Activated naive CD4-positive, alpha-beta T cell treated with anti-CD3 and anti-CD28 coated beads for 36 hours (primary cell): Measurements from ENCODE around the gene SMYD4. TPM values are rescaled to one million over a fixed set of nuclear protein-coding genes. Genes with fewer than 3 reads are reported as not detected.
"Not testable (repeated sequence)": the region's sequence is repeated elsewhere in the genome, so short reads cannot be mapped to it uniquely, and the experiment has no call there.

Experiments
- CTCF ChIA-PET: fragments of 350-600 bp; sonication (Branson Sonifier 250); formaldehyde crosslinking; loops from one replicate; lab custom pipeline; 2021; ENCODE audit warnings: antibody characterized with exemption; lab: Charles Lee
- DNase-seq: peaks from one replicate; pipeline ENCODE4 v3.0.0-alpha.2; 2020
- H3K27ac Mint-ChIP-seq: one replicate; pipeline ENCODE4 v1.8.0; 2021; ENCODE audit warnings: mild to moderate bottlenecking, mixed read lengths
- H3K27me3 Mint-ChIP-seq: one replicate; pipeline ENCODE4 v1.8.0; 2021; ENCODE audit warnings: low read depth, mixed read lengths
- H3K36me3 Mint-ChIP-seq: one replicate; pipeline ENCODE4 v1.8.0; 2021; ENCODE audit warnings: low read depth, mixed read lengths
- H3K4me1 Mint-ChIP-seq: one replicate; pipeline ENCODE4 v1.8.0; 2021; ENCODE audit warnings: low read depth, mixed read lengths
- H3K4me3 Mint-ChIP-seq: one replicate; pipeline ENCODE4 v1.8.0; 2021; ENCODE audit warnings: mild to moderate bottlenecking, moderate library complexity, mixed read lengths
- H3K9me3 Mint-ChIP-seq: one replicate; pipeline ENCODE4 v1.8.0; 2021; ENCODE audit warnings: mixed read lengths
- intact Hi-C: fragments of 100-400 bp; cut with micrococcal nuclease; formaldehyde crosslinking; loops from one replicate; pipeline ENCODE4 v1.15.1; 2023
- total RNA-seq, 2 experiments: library from RNA; stranded (reverse); gene quantifications; one replicate each; pipeline ENCODE4 v1.2.3, GENCODE V29; 2021

Gene SMYD4
- total RNA-seq, 2 experiments from 2014 or later: 18.7 to 22.0 TPM

DNA sequence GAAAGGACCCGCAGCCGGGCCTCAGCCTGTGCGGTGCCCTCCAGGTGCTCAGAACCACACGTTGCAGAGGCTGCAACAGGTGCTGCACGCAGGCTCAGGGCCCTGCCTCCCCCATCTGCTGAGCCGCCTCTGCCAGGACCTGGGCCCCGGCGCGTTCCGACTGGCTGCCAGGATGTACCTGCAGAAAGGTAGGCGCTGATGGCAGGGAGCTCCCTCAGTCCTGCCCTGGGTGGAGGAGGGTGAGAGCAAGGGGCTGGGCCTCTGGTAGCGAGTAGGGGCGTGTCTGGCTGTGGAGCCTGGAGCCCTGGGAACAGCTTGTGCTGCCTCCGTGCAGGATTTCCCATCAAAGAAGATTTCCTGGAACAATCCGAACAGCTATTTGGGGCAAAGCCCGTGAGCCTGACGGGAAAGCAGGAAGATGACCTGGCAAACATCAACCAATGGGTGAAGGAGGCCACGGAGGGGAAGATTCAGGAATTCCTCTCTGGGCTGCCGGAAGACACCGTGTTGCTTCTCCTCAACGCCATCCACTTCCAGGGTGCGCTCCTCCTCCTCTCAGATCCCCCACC is 82.6 kb downstream of the SMYD4 start:
- Mint-ChIP-seq H3K27ac (no peak overlapping the region), H3K4me3 (no peak overlapping the region), H3K36me3 (no peaks in the 10 kb centered on the region), H3K4me1 (no peaks in the 10 kb centered on the region), H3K9me3 (no peaks in the 10 kb centered on the region), H3K27me3 (no peaks in the 10 kb centered on the region)
- DNase-seq: no peak
- CTCF ChIA-PET: interaction anchor here (1.1 kb wide), 1 partner anchor 26 kb away, joined by 3 read pairs; no protein-coding TSS in a partner anchor
- intact Hi-C loops: no loop called here

DNA sequence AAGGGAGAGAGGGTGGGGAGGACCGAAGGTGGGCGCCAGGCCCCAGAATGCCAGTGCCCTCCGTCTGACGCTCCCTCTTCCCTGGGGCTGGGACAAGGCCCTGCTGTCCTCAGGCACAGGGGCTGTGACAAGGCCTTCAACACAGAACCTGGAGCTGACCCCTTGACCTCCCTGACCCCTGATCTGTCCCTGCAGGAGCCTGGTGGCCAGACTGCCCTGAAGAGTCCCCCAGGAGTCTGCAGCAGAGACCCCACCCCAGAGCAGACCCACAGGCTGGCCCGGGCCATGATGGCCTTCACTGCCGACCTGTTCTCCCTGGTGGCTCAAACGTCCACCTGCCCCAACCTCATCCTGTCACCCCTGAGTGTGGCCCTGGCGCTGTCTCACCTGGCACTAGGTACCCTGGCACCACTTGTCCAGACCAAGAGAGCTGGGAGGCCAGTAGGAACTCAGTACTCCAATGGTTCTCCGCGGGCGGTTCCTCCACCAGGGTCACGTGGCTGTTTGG is 84.1 kb downstream of the SMYD4 start:
- CTCF ChIA-PET: no interaction called here
- Mint-ChIP-seq H3K27me3 (no peaks in the 10 kb centered on the region), H3K9me3 (no peaks in the 10 kb centered on the region), H3K36me3 (no peaks in the 10 kb centered on the region), H3K4me3 (no peak overlapping the region), H3K27ac (no peak overlapping the region), H3K4me1 (no peaks in the 10 kb centered on the region)
- DNase-seq: no peak
- intact Hi-C loops: no loop called here

DNA sequence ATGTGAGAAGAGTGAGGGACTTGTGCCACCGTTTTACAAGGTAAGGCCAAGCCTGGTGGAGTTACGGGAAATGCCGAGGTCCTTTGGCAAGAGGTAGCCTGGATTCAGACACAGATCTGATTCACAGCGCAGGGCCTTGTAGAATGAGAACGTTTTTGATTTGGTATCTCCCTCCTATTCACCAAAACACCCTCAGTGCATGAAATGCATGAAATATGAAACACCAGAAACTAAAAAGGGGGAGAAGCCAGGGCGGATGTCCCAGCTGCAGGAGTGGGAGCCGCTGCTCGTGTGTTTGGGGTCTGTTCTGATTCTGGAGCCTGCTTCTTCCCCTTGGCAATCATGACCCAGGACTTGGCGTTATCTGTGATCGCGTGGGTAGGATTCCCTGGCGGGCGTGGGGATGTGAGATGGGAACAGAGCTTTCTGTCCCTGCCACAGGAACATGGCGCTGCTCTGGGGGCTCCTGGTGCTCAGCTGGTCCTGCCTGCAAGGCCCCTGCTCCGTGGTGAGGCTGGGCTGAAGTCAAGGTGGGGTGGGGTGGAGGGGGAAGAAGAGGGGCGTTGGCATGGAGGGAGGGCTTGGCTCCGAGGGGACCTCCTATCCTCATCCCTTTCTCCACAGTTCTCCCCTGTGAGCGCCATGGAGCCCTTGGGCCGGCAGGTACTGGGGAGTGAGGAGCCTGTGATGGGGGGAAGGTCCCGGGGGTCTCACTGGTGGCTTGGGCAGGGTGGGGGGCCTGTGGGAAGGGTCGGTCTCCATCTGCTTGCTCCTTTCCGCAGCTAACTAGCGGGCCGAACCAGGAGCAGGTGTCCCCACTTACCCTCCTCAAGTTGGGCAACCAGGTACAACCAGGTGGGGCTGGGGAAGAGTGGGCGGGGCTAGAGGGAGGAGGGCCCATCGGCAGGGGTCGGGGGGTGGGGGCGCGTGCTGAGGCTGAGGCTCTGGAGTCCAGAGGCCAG is 84.9 kb downstream of the SMYD4 start:
- DNase-seq: no peak
- CTCF ChIA-PET: no interaction called here
- intact Hi-C loops: no loop called here
- Mint-ChIP-seq H3K36me3 (no peaks in the 10 kb centered on the region), H3K4me3 (no peak overlapping the region), H3K27me3 (no peaks in the 10 kb centered on the region), H3K9me3 (no peaks in the 10 kb centered on the region), H3K4me1 (no peaks in the 10 kb centered on the region), H3K27ac (no peak overlapping the region)

DNA sequence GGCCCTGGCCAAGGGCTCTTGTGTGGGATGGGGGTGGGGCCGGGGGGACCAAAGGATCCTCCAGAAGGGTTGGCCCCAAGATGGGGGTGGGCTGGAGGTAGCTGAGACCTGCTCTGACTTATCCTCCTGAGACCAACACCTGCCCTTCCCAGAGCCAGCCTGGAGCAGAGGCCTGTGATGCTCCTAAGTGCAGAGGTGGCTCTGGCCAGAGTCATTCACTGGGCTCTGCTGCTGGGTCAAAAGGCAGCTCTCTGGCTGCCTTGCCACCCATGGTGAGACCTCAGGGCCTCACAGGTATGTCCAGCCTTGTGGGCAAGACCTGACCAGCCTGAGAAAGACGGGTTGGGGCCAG is 86.6 kb downstream of the SMYD4 start:
- H3K27me3 Mint-ChIP-seq: no peaks in the 10 kb centered on the region
- H3K36me3 Mint-ChIP-seq: no peaks in the 10 kb centered on the region
- no peak overlapping the region for H3K4me3 Mint-ChIP-seq
- H3K27ac Mint-ChIP-seq: no peak overlapping the region
- intact Hi-C loops: no loop called here
- DNase-seq: no peak
- no peaks in the 10 kb centered on the region for H3K9me3 Mint-ChIP-seq
- no peaks in the 10 kb centered on the region for H3K4me1 Mint-ChIP-seq
- CTCF ChIA-PET: no interaction called here

DNA sequence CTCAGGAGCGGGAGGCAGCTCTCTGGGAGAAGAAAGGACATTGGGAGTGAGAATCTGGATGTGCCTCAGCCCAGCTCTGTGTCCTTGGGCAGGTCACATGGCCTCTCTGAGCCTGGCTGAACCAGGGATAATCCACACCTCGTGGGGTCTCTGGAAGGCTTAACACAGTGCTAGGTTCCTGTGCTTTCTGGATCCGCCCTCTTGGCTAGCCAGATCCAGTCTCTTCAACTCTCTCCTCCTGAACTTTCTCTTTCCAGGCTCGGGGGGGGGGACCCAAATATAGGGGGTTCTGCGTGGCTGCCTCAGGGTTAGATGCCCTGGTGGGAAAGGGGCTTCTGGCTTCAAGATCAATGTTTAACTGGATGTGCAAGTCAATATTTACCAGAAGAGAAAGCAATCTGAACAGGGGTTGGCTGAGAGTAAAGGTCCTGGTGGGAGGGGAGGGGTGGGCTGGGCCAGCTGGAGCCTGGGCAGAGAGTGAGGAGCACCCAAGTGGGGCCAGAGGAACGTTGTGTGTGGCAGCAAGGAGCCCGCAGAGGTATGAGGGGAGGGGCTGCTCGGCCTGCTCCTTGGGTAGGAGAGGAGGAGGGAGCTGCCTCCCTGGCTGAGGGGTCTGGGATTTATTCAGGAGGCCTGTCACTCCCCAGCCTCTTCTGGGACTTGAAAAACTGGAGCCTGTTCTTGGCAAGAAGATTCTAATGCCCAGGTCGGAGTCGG is 87.2 kb downstream of the SMYD4 start, which contains the start of gene SERPINF2:
SERPINF2 (plus strand) TSS at position 501 of the 717 bp plus-strand sequence. CDS start 2,125 bp downstream, outside the sequence.
- no peaks in the 10 kb centered on the region for H3K4me1 Mint-ChIP-seq
- no peaks in the 10 kb centered on the region for H3K27me3 Mint-ChIP-seq
- CTCF ChIA-PET: no interaction called here
- intact Hi-C loops: no loop called here
- no peaks in the 10 kb centered on the region for H3K36me3 Mint-ChIP-seq
- H3K27ac Mint-ChIP-seq: no peak within 1 kb of the TSS
- H3K9me3 Mint-ChIP-seq: no peaks in the 10 kb centered on the region
- DNase-seq: no peak
- H3K4me3 Mint-ChIP-seq: no peak within 1 kb of the TSS

DNA sequence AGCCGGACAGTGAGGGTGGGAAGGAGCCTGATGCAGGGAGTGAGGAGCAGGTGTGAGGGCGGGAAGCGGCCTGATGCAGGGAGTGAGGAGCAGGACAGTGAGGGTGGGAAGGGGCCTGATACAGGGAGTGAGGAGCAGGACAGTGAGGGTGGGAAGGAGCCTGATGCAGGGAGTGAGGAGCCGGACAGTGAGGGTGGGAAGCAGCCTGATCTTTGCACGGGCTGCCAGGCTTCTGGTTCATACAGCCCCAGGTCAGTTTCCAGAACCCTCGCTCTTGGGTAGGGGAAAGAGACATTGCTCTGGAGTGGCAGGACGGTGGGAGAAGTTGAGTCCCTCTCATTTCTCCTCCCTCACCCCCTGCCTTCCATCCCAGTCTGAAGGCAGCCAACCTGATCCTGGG is 87.8 kb downstream of the SMYD4 start:
- CTCF ChIA-PET, H3K4me1 Mint-ChIP-seq, H3K27ac Mint-ChIP-seq: not testable (repeated sequence)

DNA sequence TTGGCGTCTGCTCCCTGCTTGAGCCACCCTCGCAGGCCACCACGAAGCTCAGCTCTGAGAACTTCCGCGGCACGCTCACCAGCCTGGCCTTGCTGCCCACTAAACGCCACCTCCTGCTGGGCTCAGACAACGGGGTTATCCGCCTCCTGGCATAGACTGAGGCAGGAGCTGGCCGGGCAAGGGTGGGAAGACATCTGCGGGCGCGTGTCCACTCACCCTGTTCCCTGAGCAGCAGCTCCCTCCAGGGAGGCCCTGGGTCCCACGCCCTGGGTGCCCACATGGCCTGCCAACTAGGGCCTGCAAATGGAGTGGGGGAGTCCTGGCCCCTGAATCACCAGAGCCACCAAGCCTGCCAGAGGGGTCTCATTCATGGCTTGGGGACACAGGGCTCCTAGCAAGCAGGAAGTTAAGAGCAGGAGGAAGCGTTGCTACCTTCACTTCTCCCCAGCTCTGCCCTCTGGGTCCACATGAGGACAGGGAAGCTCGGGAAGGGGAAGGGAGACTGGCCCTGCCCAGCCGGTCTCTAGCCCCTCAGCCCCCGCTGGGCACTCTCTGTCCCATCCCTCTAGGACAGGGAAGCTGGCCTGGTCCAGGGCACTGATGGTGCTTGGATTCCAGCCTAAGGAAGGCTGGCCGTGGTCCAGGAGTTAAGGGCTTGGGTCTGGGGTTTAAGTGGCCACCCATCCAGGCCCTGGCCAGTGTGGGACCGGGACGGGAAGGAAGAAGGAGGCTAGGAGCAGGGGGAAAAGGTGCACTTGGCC is 92.0 kb downstream of the SMYD4 start:
- Mint-ChIP-seq H3K27ac (no peak overlapping the region), H3K4me1 (peaks cover 13% of the 10 kb centered on the region), H3K9me3 (no peaks in the 10 kb centered on the region), H3K27me3 (no peaks in the 10 kb centered on the region), H3K4me3 (no peak overlapping the region), H3K36me3 (peaks cover 2% of the 10 kb centered on the region)
- no peak for DNase-seq
- CTCF ChIA-PET: no interaction called here
- intact Hi-C loops: no loop called here

More for the DNA sequence above, 87.8 kb downstream of the SMYD4 start:
- H3K36me3 Mint-ChIP-seq, H3K9me3 Mint-ChIP-seq, H3K27me3 Mint-ChIP-seq, DNase-seq, H3K4me3 Mint-ChIP-seq, intact Hi-C loops: not testable (repeated sequence)

DNA sequence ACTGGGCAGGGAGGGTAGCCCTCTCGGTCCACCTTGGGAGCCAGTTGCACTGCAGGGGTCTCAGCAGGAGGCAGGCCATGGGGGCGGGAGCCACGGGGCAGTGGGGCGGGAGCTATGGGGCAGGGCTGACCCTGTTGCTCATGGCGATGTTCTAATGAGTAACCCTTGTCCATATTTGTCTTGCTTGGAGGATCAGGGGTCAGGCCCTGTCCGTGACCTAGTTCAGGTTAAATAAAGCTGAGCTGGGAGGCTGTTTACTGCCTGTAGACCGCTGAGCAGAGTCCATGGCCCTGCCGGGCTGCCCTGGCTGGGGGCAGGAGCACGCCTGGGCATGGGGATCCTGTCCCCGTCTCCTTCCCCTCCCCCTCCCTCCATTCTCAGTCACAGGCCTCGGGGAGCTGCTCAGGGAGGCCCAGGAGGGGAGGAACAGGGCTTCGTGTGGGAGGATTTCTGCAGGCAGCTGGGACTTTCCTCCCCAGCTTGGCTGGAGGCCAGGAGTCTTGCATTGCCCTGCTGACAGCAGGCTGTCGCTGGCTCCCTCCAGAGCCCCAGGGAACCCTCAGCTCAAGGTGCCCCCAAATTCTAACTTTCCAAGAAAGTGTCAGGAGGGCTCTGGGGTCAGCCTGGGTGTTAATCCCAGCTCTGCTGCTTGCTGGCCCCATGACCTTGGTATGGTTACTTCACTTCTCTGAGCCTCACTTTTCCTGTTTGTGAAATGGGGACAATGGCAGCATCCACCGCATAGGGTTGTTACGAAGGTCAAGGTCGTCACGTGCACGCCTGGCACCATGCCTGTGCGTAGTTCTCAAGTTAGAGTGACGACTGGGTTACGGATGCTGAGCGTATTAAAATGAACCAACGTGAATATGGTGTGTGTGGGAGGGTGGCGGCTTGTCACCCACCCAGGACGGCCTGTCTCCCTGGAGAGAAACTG is 93.1 kb downstream of the SMYD4 start:
- Mint-ChIP-seq H3K27me3 (no peaks in the 10 kb centered on the region), H3K4me1 (peaks cover 13% of the 10 kb centered on the region), H3K36me3 (peaks cover 2% of the 10 kb centered on the region), H3K4me3 (no peak overlapping the region), H3K9me3 (no peaks in the 10 kb centered on the region), H3K27ac (peak overlapping the region; percentile 30)
- peak; percentile 83 for DNase-seq
- CTCF ChIA-PET: interaction anchor here (1.2 kb wide), 1 partner anchor 15 kb away, joined by 3 read pairs; no protein-coding TSS in a partner anchor
- intact Hi-C loops: no loop called here

DNA sequence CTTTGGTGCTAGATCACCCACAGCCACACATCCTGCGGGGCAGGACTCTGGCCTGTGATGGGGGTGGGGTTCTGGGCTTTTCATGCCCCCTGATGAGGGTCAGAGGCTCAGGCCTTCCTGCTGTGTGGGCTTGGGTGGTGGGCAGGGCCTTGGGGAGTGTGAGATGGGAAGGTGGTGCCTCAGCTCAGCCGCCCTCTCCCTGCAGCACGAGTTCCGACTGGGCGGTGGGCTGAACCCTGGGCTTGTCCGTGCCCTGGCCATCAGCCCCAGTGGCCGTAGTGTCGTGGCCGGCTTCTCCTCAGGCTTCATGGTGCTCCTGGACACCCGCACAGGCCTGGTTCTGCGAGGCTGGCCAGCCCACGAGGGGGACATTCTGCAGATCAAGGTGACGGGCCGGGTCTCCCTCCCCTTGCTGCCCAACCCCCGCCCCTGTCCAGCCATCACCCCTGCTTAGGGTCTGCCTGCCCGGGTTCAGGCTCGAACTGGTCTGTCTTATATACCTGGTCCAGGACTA is 93.8 kb downstream of the SMYD4 start:
- CTCF ChIA-PET: interaction anchor here (1.2 kb wide), 1 partner anchor 14 kb away, joined by 3 read pairs; no protein-coding TSS in a partner anchor
- Mint-ChIP-seq H3K27me3 (no peaks in the 10 kb centered on the region), H3K9me3 (no peaks in the 10 kb centered on the region), H3K27ac (no peak overlapping the region), H3K36me3 (peaks cover 2% of the 10 kb centered on the region), H3K4me1 (peaks cover 13% of the 10 kb centered on the region), H3K4me3 (no peak overlapping the region)
- no peak for DNase-seq
- intact Hi-C loops: no loop called here

DNA sequence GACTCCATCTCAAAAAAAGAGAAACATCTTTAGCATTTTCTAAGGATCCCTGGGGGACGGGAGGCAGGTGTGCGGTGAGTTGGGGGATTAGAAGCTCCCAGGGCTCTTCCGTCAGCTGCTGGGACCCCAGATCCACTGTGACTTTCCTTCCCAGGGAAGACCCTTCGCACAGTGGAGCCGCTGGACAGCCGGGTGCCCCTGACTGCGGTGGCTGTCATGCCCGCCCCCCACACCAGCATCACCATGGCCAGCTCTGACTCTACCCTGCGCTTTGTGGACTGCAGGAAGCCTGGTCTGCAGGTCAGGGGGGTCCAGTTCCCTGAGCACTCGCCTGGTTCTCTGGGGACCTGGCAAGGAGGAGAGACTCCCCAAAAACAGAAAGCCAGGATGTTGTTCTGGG is 94.3 kb downstream of the SMYD4 start:
- no peak for DNase-seq
- intact Hi-C loops: no loop called here
- CTCF ChIA-PET: no interaction called here
- H3K4me3 Mint-ChIP-seq: no peak overlapping the region
- no peak overlapping the region for H3K27ac Mint-ChIP-seq
- peaks cover 13% of the 10 kb centered on the region for H3K4me1 Mint-ChIP-seq
- no peaks in the 10 kb centered on the region for H3K9me3 Mint-ChIP-seq
- H3K27me3 Mint-ChIP-seq: no peaks in the 10 kb centered on the region
- H3K36me3 Mint-ChIP-seq: peaks cover 2% of the 10 kb centered on the region

DNA sequence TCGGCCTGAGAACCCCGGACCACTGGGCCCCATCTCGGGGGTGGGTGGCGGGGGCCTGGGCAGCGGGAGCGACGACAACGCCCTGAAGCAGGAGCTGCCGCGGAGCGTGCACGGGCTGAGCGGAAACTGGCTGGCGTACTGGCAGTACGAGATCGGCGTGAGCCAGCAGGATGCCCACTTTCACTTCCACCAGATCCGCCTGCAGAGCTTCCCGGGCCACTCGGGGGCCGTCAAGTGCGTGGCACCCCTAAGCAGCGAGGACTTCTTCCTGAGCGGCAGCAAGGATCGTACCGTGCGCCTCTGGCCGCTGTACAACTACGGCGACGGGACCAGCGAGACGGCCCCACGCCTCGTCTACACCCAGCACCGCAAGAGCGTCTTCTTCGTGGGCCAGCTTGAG is 95.9 kb downstream of the SMYD4 start:
- no peaks in the 10 kb centered on the region for H3K27me3 Mint-ChIP-seq
- H3K4me3 Mint-ChIP-seq: no peak overlapping the region
- DNase-seq: no peak
- intact Hi-C loops: no loop called here
- H3K4me1 Mint-ChIP-seq: peaks cover 18% of the 10 kb centered on the region
- no peaks in the 10 kb centered on the region for H3K9me3 Mint-ChIP-seq
- H3K36me3 Mint-ChIP-seq: peaks cover 2% of the 10 kb centered on the region
- CTCF ChIA-PET: interaction anchor here (0.8 kb wide), 1 partner anchor 13 kb away, joined by 3 read pairs; no protein-coding TSS in a partner anchor
- no peak overlapping the region for H3K27ac Mint-ChIP-seq
